H9 (cell line): ENCODE measurements around the gene EPHA8. TPM values are rescaled to one million over a fixed set of nuclear protein-coding genes. Genes with fewer than 3 reads are reported as not detected.

Experiments
- DNase-seq: peaks from one replicate; pipeline ENCODE4 v3.0.0-alpha.2; 2017
- H2AFZ ChIP-seq: one replicate; pipeline ENCODE4 v1.6.1; 2013; ENCODE audit warnings: mild to moderate bottlenecking, low read length, control low read depth, moderate library complexity
- H2AK5ac ChIP-seq: 2 replicates; pipeline ENCODE4 v1.6.1; 2013; ENCODE audit warnings: low read length, control low read depth, mixed read lengths; ENCODE audit not compliant: insufficient read length
- H2BK120ac ChIP-seq: one replicate; pipeline ENCODE4 v1.6.1; 2013; ENCODE audit warnings: low read depth, mild to moderate bottlenecking, low read length, control low read depth, inconsistent platforms; ENCODE audit not compliant: poor library complexity, severe bottlenecking
- H2BK12ac ChIP-seq: 2 replicates; pipeline ENCODE4 v1.6.1; 2013; ENCODE audit warnings: low read length, control low read depth, mixed read lengths, low read depth; ENCODE audit not compliant: insufficient read length
- H2BK15ac ChIP-seq: 2 replicates; pipeline ENCODE4 v1.6.1; 2013; ENCODE audit warnings: low read depth, low read length, control low read depth
- H2BK20ac ChIP-seq: one replicate; pipeline ENCODE4 v1.6.1; 2013; ENCODE audit warnings: low read depth, mild to moderate bottlenecking, low read length, control low read depth, inconsistent platforms; ENCODE audit not compliant: poor library complexity, severe bottlenecking
- H2BK5ac ChIP-seq: 2 replicates; pipeline ENCODE4 v1.6.1; 2013; ENCODE audit warnings: low read length, control low read depth, mixed read lengths; ENCODE audit not compliant: insufficient read length
- H3K14ac ChIP-seq: 2 replicates; pipeline ENCODE4 v1.6.1; 2013; ENCODE audit warnings: low read length, control low read depth; ENCODE audit not compliant: insufficient read depth
- H3K18ac ChIP-seq: 2 replicates; pipeline ENCODE4 v1.6.1; 2013; ENCODE audit warnings: low read depth, mild to moderate bottlenecking, mixed read lengths, low read length, control low read depth; ENCODE audit not compliant: insufficient read length
- H3K23ac ChIP-seq: 2 replicates; pipeline ENCODE4 v1.6.1; 2013; ENCODE audit warnings: low read length, control low read depth, mixed read lengths, low read depth; ENCODE audit not compliant: insufficient read length
- H3K23me2 ChIP-seq: 2 replicates; pipeline ENCODE4 v1.6.1; 2013; ENCODE audit warnings: low read depth, mild to moderate bottlenecking, mixed read lengths, low read length, control low read depth; ENCODE audit not compliant: insufficient read length, poor library complexity, severe bottlenecking
- H3K27ac ChIP-seq: 2 replicates; pipeline ENCODE4 v1.5.1; 2013; ENCODE audit warnings: low read length, control low read depth, mixed read lengths, low read depth; ENCODE audit not compliant: insufficient read length
- H3K27me3 ChIP-seq: 2 replicates; pipeline ENCODE4 v1.6.1; 2013; ENCODE audit warnings: low read length, control low read depth, inconsistent platforms; ENCODE audit not compliant: insufficient read depth
- H3K4ac ChIP-seq: 2 replicates; pipeline ENCODE4 v1.6.1; 2013; ENCODE audit warnings: low read depth, mild to moderate bottlenecking, control low read depth, inconsistent platforms, low read length, moderate library complexity
- H3K4me1 ChIP-seq: 2 replicates; pipeline ENCODE4 v1.6.1; 2013; ENCODE audit warnings: low read length, control low read depth, inconsistent platforms; ENCODE audit not compliant: insufficient read depth
- H3K4me2 ChIP-seq: 2 replicates; pipeline ENCODE4 v1.6.1; 2013; ENCODE audit warnings: low read length, control low read depth, mixed read lengths; ENCODE audit not compliant: insufficient read length, insufficient read depth
- H3K56ac ChIP-seq: 2 replicates; pipeline ENCODE4 v1.6.1; 2013; ENCODE audit warnings: low read depth, mild to moderate bottlenecking, mixed read lengths, low read length, control low read depth; ENCODE audit not compliant: insufficient read length
- H3K79me1 ChIP-seq: 2 replicates; pipeline ENCODE4 v1.6.1; 2013; ENCODE audit warnings: low read depth, mild to moderate bottlenecking, moderate library complexity, low read length, control low read depth, inconsistent platforms; ENCODE audit not compliant: insufficient read depth, poor library complexity, severe bottlenecking
- H3K79me2 ChIP-seq: 2 replicates; pipeline ENCODE4 v1.6.1; 2013; ENCODE audit warnings: low read length, control low read depth, inconsistent platforms; ENCODE audit not compliant: insufficient read depth
- H3K9ac ChIP-seq: 2 replicates; pipeline ENCODE4 v1.6.1; 2013; ENCODE audit warnings: low read length, control low read depth, mixed read lengths; ENCODE audit not compliant: insufficient read length; ENCODE audit errors: extremely low read depth
- H3K9me3 ChIP-seq: one replicate; pipeline ENCODE4 v1.6.1; 2013; ENCODE audit warnings: low read depth, low read length, inconsistent platforms; ENCODE audit not compliant: control insufficient read depth
- H3T11ph ChIP-seq: one replicate; pipeline ENCODE4 v1.6.1; 2013; ENCODE audit warnings: mild to moderate bottlenecking, low read length, control low read depth, inconsistent platforms
- H4K20me1 ChIP-seq: one replicate; pipeline ENCODE4 v1.6.1; 2013; ENCODE audit not compliant: control insufficient read depth, insufficient read length, insufficient read depth
- H4K5ac ChIP-seq: 2 replicates; pipeline ENCODE4 v1.6.1; 2013; ENCODE audit warnings: low read depth, mild to moderate bottlenecking, mixed read lengths, low read length, control low read depth; ENCODE audit not compliant: insufficient read length
- H4K8ac ChIP-seq: replicated peaks from 2 replicates; pipeline ENCODE4 v1.6.1; 2013; ENCODE audit warnings: low read length, control low read depth, mixed read lengths, low read depth; ENCODE audit not compliant: insufficient read length
- H4K91ac ChIP-seq: 2 replicates; pipeline ENCODE4 v1.6.1; 2013; ENCODE audit warnings: low read depth, mild to moderate bottlenecking, moderate library complexity, mixed read lengths, low read length, control low read depth; ENCODE audit not compliant: insufficient read length
- H3K27ac Mint-ChIP-seq, 3 experiments: 2 replicates in 2 of 3; 3 replicates in 1 of 3; pipeline ENCODE4 v1.8.0; 2020 to 2021; ENCODE audit warnings: mixed read lengths in 3 of 3, mild to moderate bottlenecking in 1 of 3, moderate library complexity in 1 of 3
- H3K27me3 Mint-ChIP-seq: 2 replicates; pipeline ENCODE4 v1.8.0; 2021; ENCODE audit warnings: low read depth, mild to moderate bottlenecking, moderate library complexity, mixed read lengths
- H3K36me3 Mint-ChIP-seq, 3 experiments: 2 replicates in 2 of 3; 3 replicates in 1 of 3; pipeline ENCODE4 v1.8.0; 2020 to 2021; ENCODE audit warnings: low read depth in 3 of 3, mixed read lengths in 3 of 3; ENCODE audit not compliant: insufficient read depth in 1 of 3
- H3K4me1 Mint-ChIP-seq, 2 experiments: 2 replicates each; pipeline ENCODE4 v1.8.0; 2020; ENCODE audit warnings: mixed read lengths in 2 of 2
- H3K4me3 Mint-ChIP-seq, 2 experiments: 2 replicates in 1 of 2; 3 replicates in 1 of 2; pipeline ENCODE4 v1.8.0; 2020 to 2021; ENCODE audit warnings: mild to moderate bottlenecking in 2 of 2, mixed read lengths in 2 of 2, moderate library complexity in 1 of 2
- H3K9me3 Mint-ChIP-seq, 2 experiments: 2 replicates in 1 of 2; 3 replicates in 1 of 2; pipeline ENCODE4 v1.8.0; 2020; ENCODE audit warnings: mild to moderate bottlenecking in 2 of 2, mixed read lengths in 2 of 2, moderate library complexity in 1 of 2
- CTCF ChIP-seq: fragments of 200-600 bp; sonication (generic); conservative IDR thresholded peaks from 3 replicates; pipeline ENCODE4 v1.8.0; 2021; ENCODE audit warnings: antibody characterized with exemption, mild to moderate bottlenecking
- WGBS: extraction: QIAGEN DNeasy Blood & Tissue Kit; methylation state at CpG from one replicate; pipeline ENCODE4 v1.1.7; 2013; ENCODE audit warnings: missing lambda C conversion rate, low lambda C conversion rate, mixed read lengths; ENCODE audit not compliant: insufficient read length; ENCODE audit errors: extremely low coverage; 5-methylcytosine and 5-hydroxymethylcytosine counted together
- total RNA-seq: library from RNA; stranded (reverse); gene quantifications from 2 replicates; pipeline ENCODE4 v1.2.1, GENCODE V29; 2021

Gene EPHA8
- total RNA-seq, 1 experiment from 2014 or later = 3.4 TPM

- no peak overlapping the region for H3K4me3 Mint-ChIP-seq
- no peaks in the 10 kb centered on the region for H3K4me1 Mint-ChIP-seq
- Histone ChIP-seq H3K27me3 (no peaks in the 10 kb centered on the region), H2BK20ac (no peak overlapping the region), H4K20me1 (no peaks in the 10 kb centered on the region), H3K9me3 (no peaks in the 10 kb centered on the region), H3K79me1 (no peaks in the 10 kb centered on the region), H2BK12ac (no peak overlapping the region), H4K8ac (no peak overlapping the region), H2BK120ac (no peak overlapping the region), H3K18ac (no peak overlapping the region), H4K5ac (no peak overlapping the region), H3K27ac (no peak overlapping the region), H2BK15ac (no peak overlapping the region), H3K79me2 (no peaks in the 10 kb centered on the region), H2AK5ac (no peak overlapping the region), H3K14ac (no peak overlapping the region), H3K4ac (no peak overlapping the region), H2BK5ac (no peak overlapping the region), H2AFZ (no peak overlapping the region), H4K91ac (no peak overlapping the region), H3K56ac (no peak overlapping the region), H3K9ac (no peak overlapping the region), H3K4me1 (no peaks in the 10 kb centered on the region), H3K23ac (no peak overlapping the region), H3T11ph (no peak overlapping the region), H3K4me2 (no peak overlapping the region), H3K23me2 (no peaks in the 10 kb centered on the region)
- no peak for DNase-seq
- TF ChIP-seq CTCF = no peak
- peaks cover 13% of the 10 kb centered on the region for H3K27me3 Mint-ChIP-seq
- H3K9me3 Mint-ChIP-seq = no peaks in the 10 kb centered on the region
- H3K36me3 Mint-ChIP-seq = no peaks in the 10 kb centered on the region
- WGBS = no CpG with 5 or more reads among the region's 1 CpG
- no peak overlapping the region for H3K27ac Mint-ChIP-seq
Observed at GRCh38 chr1:22646384-22646783, 83.1 kb downstream of the EPHA8 start.
